HepG2 (cell line): Measurements from ENCODE around the gene DOK1.

Experiments used
- EEA1 ChIP-seq: sonication (generic); formaldehyde crosslinking; IDR thresholded peaks from 2 replicates; pipeline ENCODE4 v1.5.1; 2020; ENCODE audit warnings: mild to moderate bottlenecking, missing genetic modification reagents, borderline replicate concordance
- ELF4 ChIP-seq: sonication (generic); formaldehyde crosslinking; IDR thresholded peaks from 2 replicates; pipeline ENCODE4 v1.5.0; 2020; ENCODE audit warnings: missing genetic modification reagents, mild to moderate bottlenecking, moderate library complexity, borderline replicate concordance
- EP300 ChIP-seq, 3 experiments: sonication (generic) in 1 of 3; formaldehyde crosslinking in 1 of 3; IDR thresholded peaks; 2 replicates each; pipeline versions ENCODE4 v1.5.1 to v1.6.1; 2011 to 2020; ENCODE audit warnings: low read depth in 2 of 3, low read length in 2 of 3, borderline replicate concordance in 1 of 3, improper control_type of control experiment in 1 of 3, mild to moderate bottlenecking in 1 of 3, missing genetic modification reagents in 1 of 3, moderate library complexity in 1 of 3
- ETV6 ChIP-seq: sonication (generic); formaldehyde crosslinking; conservative IDR thresholded peaks from 2 replicates; pipeline ENCODE4 v1.4.0; 2020; ENCODE audit warnings: missing genetic modification reagents
- KLF6 ChIP-seq: IDR thresholded peaks from 2 replicates; pipeline ENCODE4 v1.8.0; 2016; ENCODE audit warnings: missing biosample characterization, missing genetic modification reagents
- MAFK ChIP-seq, 2 experiments: IDR thresholded peaks in 1 of 2; conservative IDR thresholded peaks in 1 of 2; 2 replicates each; pipeline ENCODE4 v1.6.1; 2011; ENCODE audit warnings: improper control_type of control experiment in 2 of 2, low read length in 2 of 2
- MAZ ChIP-seq, 2 experiments: sonication (generic) in 1 of 2; formaldehyde crosslinking in 1 of 2; IDR thresholded peaks; 2 replicates each; pipeline versions ENCODE4 v1.5.0 to v1.6.1; 2012 to 2020; ENCODE audit warnings: low read depth in 2 of 2, mild to moderate bottlenecking in 2 of 2, borderline replicate concordance in 1 of 2, improper control_type of control experiment in 1 of 2, low read length in 1 of 2, missing genetic modification reagents in 1 of 2, moderate library complexity in 1 of 2
- POLR2A ChIP-seq, 2 experiments: IDR thresholded peaks; 2 replicates each; pipeline ENCODE4 v1.6.1; 2011; ENCODE audit warnings: low read depth in 2 of 2, low read length in 2 of 2, mild to moderate bottlenecking in 1 of 2, moderate library complexity in 1 of 2; ENCODE audit not compliant: insufficient read depth in 1 of 2
- TCF7 ChIP-seq: sonication (generic); IDR thresholded peaks from 2 replicates; pipeline ENCODE4 v1.6.1; 2016; ENCODE audit warnings: antibody characterized with exemption, low read depth
- ZFX ChIP-seq: sonication (generic); formaldehyde crosslinking; IDR thresholded peaks from 2 replicates; pipeline ENCODE4 v1.4.0; 2020; ENCODE audit warnings: mild to moderate bottlenecking, low read depth, missing genetic modification reagents, moderate library complexity
- TF ChIP-seq, protein P1 (sequence below): sonication (generic); formaldehyde crosslinking; IDR thresholded peaks from 2 replicates; pipeline ENCODE4 v1.5.0; 2020; ENCODE audit warnings: mild to moderate bottlenecking, missing genetic modification reagents, moderate library complexity

DNA sequence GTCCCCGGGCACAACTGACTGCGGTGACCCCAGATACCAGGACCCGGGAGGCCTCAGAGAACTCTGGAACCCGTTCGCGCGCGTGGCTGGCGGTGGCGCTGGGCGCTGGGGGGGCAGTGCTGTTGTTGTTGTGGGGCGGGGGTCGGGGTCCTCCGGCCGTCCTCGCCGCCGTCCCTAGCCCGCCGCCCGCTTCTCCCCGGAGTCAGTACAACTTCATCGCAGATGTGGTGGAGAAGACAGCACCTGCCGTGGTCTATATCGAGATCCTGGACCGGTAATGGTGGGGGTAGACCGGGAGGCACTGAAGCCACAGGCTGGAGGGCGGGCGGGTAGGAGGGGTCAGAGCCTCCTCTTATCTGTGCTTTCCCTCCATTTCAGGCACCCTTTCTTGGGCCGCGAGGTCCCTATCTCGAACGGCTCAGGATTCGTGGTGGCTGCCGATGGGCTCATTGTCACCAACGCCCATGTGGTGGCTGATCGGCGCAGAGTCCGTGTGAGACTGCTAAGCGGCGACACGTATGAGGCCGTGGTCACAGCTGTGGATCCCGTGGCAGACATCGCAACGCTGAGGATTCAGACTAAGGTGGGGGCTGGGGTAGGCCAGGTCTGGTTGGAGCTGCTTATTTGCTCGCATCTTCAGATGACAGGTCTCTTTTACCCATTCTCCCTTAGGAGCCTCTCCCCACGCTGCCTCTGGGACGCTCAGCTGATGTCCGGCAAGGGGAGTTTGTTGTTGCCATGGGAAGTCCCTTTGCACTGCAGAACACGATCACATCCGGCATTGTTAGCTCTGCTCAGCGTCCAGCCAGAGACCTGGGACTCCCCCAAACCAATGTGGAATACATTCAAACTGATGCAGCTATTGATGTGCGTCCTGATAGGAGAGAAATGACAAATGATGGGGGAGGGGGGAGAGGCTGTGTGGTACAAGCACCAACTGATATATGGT lies 24.0 kb upstream of the DOK1 start:
- TF ChIP-seq, protein P1, sequence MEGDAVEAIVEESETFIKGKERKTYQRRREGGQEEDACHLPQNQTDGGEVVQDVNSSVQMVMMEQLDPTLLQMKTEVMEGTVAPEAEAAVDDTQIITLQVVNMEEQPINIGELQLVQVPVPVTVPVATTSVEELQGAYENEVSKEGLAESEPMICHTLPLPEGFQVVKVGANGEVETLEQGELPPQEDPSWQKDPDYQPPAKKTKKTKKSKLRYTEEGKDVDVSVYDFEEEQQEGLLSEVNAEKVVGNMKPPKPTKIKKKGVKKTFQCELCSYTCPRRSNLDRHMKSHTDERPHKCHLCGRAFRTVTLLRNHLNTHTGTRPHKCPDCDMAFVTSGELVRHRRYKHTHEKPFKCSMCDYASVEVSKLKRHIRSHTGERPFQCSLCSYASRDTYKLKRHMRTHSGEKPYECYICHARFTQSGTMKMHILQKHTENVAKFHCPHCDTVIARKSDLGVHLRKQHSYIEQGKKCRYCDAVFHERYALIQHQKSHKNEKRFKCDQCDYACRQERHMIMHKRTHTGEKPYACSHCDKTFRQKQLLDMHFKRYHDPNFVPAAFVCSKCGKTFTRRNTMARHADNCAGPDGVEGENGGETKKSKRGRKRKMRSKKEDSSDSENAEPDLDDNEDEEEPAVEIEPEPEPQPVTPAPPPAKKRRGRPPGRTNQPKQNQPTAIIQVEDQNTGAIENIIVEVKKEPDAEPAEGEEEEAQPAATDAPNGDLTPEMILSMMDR (CRISPR knock-in tag), result no peak
- no peak for TF ChIP-seq POLR2A (IDR thresholded peaks at IDR 0.05; ENCODE audit: insufficient read depth in 1 of 2, low read depth in 2 of 2, low read length in 2 of 2)
- TF ChIP-seq EP300 (IDR thresholded peaks at IDR 0.05; ENCODE audit: low read depth in 2 of 2, low read length in 2 of 2), result no peak
- TF ChIP-seq EP300 (CRISPR knock-in tag; IDR thresholded peaks at IDR 0.05; ENCODE audit: borderline replicate concordance), result no peak
- TF ChIP-seq MAZ (IDR thresholded peaks at IDR 0.05; ENCODE audit: borderline replicate concordance, low read depth, low read length), result no peak
- TF ChIP-seq MAZ (CRISPR knock-in tag; IDR thresholded peaks at IDR 0.05; ENCODE audit: low read depth), result no peak
- TF ChIP-seq KLF6 (CRISPR knock-in tag), result no peak
- no peak for TF ChIP-seq ZFX
- no peak for TF ChIP-seq MAFK (conservative IDR thresholded peaks at IDR 0.05 in 1 of 2, IDR thresholded peaks at IDR 0.05 in 1 of 2; ENCODE audit: low read length in 2 of 2)
- no peak for TF ChIP-seq EEA1 (CRISPR knock-in tag)
- TF ChIP-seq ELF4 (CRISPR knock-in tag), result no peak
- no peak for TF ChIP-seq TCF7
- TF ChIP-seq ETV6 (CRISPR knock-in tag), result no peak
